Uterus (tissue), 2 donors: ENCODE results near the gene GSTA5.

Experiments
- POLR2A ChIP-seq, 2 donors: fragments of 450-650 bp; IDR thresholded peaks; one replicate each; pipeline ENCODE4 v1.6.1; 2016; ENCODE audit warnings: antibody characterized with exemption in 2 of 2, mild to moderate bottlenecking in 1 of 2, moderate library complexity in 1 of 2
- TF ChIP-seq, protein P1 (sequence below), 4 experiments: fragments of 200-600 bp in 2 of 4; fragments of 450-650 bp in 2 of 4; sonication (generic) in 2 of 4; IDR thresholded peaks; one replicate each; pipeline ENCODE4 v1.5.1; 2016 to 2019; ENCODE audit warnings: antibody characterized with exemption in 4 of 4, mild to moderate bottlenecking in 2 of 4, moderate library complexity in 1 of 4

DNA sequence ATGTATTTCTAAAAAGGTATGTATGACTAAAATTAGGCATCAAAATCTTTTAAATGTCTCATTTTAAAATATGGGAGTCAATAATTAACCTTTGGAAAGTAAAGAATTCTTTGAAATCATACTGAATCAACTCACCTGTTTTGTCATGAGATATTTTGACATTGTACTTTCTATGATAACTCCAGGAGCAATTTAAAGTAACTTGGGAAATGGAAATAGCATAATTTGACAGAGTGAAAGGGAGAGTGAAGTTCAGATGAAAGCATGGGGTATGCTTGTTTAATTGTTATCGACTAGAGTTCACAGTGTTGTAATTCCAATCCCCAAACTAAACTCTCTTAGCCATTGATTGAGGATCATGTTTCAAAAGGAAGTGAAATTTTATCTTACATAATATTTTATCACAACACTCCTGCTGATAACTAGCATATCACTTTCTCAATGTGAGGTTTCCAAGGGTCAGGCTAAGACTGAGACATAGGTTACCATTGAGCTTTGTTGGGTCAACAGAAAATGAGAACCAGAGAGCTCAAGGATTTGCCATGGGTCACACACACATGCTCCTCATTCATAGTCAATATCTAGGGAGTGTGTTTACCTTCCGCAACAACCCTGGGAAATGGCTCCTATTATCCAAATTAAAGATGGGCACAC lies 39.3 kb downstream of the GSTA5 start:
- TF ChIP-seq, protein P1, sequence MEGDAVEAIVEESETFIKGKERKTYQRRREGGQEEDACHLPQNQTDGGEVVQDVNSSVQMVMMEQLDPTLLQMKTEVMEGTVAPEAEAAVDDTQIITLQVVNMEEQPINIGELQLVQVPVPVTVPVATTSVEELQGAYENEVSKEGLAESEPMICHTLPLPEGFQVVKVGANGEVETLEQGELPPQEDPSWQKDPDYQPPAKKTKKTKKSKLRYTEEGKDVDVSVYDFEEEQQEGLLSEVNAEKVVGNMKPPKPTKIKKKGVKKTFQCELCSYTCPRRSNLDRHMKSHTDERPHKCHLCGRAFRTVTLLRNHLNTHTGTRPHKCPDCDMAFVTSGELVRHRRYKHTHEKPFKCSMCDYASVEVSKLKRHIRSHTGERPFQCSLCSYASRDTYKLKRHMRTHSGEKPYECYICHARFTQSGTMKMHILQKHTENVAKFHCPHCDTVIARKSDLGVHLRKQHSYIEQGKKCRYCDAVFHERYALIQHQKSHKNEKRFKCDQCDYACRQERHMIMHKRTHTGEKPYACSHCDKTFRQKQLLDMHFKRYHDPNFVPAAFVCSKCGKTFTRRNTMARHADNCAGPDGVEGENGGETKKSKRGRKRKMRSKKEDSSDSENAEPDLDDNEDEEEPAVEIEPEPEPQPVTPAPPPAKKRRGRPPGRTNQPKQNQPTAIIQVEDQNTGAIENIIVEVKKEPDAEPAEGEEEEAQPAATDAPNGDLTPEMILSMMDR (IDR thresholded peaks at IDR 0.05): no peak
- TF ChIP-seq POLR2A (IDR thresholded peaks at IDR 0.05): no peak
